Trophoblast cell (in vitro differentiated cells and primary cell): Measurements from ENCODE around the gene FASLG.

Source experiments
- DNase-seq, 2 donors: peaks; one replicate each; pipeline ENCODE4 v3.0.0-alpha.2; 2016
- H2AFZ ChIP-seq: 2 replicates; pipeline ENCODE4 v1.6.1; 2013; ENCODE audit warnings: low read length, moderate library complexity, mild to moderate bottlenecking; ENCODE audit not compliant: insufficient read depth, poor library complexity
- H2AK5ac ChIP-seq: 2 replicates; pipeline ENCODE4 v1.6.1; 2013; ENCODE audit warnings: mild to moderate bottlenecking, low read length
- H2BK120ac ChIP-seq: 2 replicates; pipeline ENCODE4 v1.6.1; 2013; ENCODE audit warnings: low read length, mild to moderate bottlenecking, moderate library complexity; ENCODE audit not compliant: insufficient read depth, poor library complexity
- H2BK12ac ChIP-seq: 2 replicates; pipeline ENCODE4 v1.6.1; 2013; ENCODE audit warnings: mild to moderate bottlenecking, low read length, moderate library complexity
- H2BK5ac ChIP-seq: 2 replicates; pipeline ENCODE4 v1.6.1; 2013; ENCODE audit warnings: low read length, low read depth, moderate library complexity, mild to moderate bottlenecking; ENCODE audit not compliant: poor library complexity
- H3K14ac ChIP-seq: 2 replicates; pipeline ENCODE4 v1.6.1; 2013; ENCODE audit warnings: mild to moderate bottlenecking, low read length
- H3K18ac ChIP-seq: 2 replicates; pipeline ENCODE4 v1.6.1; 2013; ENCODE audit warnings: mild to moderate bottlenecking, low read length
- H3K23ac ChIP-seq: 2 replicates; pipeline ENCODE4 v1.6.1; 2013; ENCODE audit warnings: low read length
- H3K27ac ChIP-seq: 2 replicates; pipeline ENCODE4 v1.5.1; 2013; ENCODE audit warnings: low read depth, mild to moderate bottlenecking, inconsistent platforms, low read length, moderate library complexity
- H3K27me3 ChIP-seq: 2 replicates; pipeline ENCODE4 v1.6.1; 2013; ENCODE audit warnings: inconsistent platforms, mild to moderate bottlenecking, low read length, moderate library complexity; ENCODE audit not compliant: insufficient read depth
- H3K36me3 ChIP-seq, 2 experiments: 1 replicate in 1 of 2; 2 replicates in 1 of 2; pipeline ENCODE4 v1.6.1; 2013; ENCODE audit warnings: low read length in 2 of 2, mild to moderate bottlenecking in 2 of 2, moderate library complexity in 1 of 2; ENCODE audit not compliant: insufficient read depth in 2 of 2, control insufficient read depth in 1 of 2
- H3K4ac ChIP-seq: 2 replicates; pipeline ENCODE4 v1.6.1; 2013; ENCODE audit warnings: low read depth, mild to moderate bottlenecking, low read length, moderate library complexity
- H3K4me1 ChIP-seq, 2 experiments: 1 replicate in 1 of 2; 2 replicates in 1 of 2; pipeline ENCODE4 v1.6.1; 2013; ENCODE audit warnings: low read length in 2 of 2, mild to moderate bottlenecking in 2 of 2, moderate library complexity in 1 of 2; ENCODE audit not compliant: insufficient read depth in 2 of 2, control insufficient read depth in 1 of 2
- H3K4me2 ChIP-seq: 2 replicates; pipeline ENCODE4 v1.6.1; 2013; ENCODE audit warnings: inconsistent platforms, mild to moderate bottlenecking, low read length, moderate library complexity
- H3K4me3 ChIP-seq: 2 replicates; pipeline ENCODE4 v1.5.1; 2013; ENCODE audit warnings: mild to moderate bottlenecking, low read depth, low read length, inconsistent platforms
- H3K79me1 ChIP-seq: one replicate; pipeline ENCODE4 v1.6.1; 2013; ENCODE audit warnings: low read length
- H3K79me2 ChIP-seq: 2 replicates; pipeline ENCODE4 v1.6.1; 2013; ENCODE audit warnings: low read length, mild to moderate bottlenecking; ENCODE audit not compliant: control insufficient read depth, insufficient read depth, poor library complexity
- H3K9ac ChIP-seq: 2 replicates; pipeline ENCODE4 v1.6.1; 2013; ENCODE audit warnings: mild to moderate bottlenecking, low read length
- H3K9me3 ChIP-seq: 2 replicates; pipeline ENCODE4 v1.6.1; 2013; ENCODE audit warnings: low read depth, mild to moderate bottlenecking, control low read depth, inconsistent platforms, low read length; ENCODE audit not compliant: insufficient read depth
- H4K12ac ChIP-seq: 2 replicates; pipeline ENCODE4 v1.6.1; 2013; ENCODE audit warnings: low read depth, mild to moderate bottlenecking, low read length, moderate library complexity
- H4K8ac ChIP-seq: 2 replicates; pipeline ENCODE4 v1.6.1; 2013; ENCODE audit warnings: low read depth, mild to moderate bottlenecking, low read length, moderate library complexity
- H4K91ac ChIP-seq: one replicate; pipeline ENCODE4 v1.6.1; 2013; ENCODE audit warnings: low read depth, mild to moderate bottlenecking, low read length, moderate library complexity
- WGBS: extraction: QIAGEN DNeasy Blood & Tissue Kit; methylation state at CpG from one replicate; pipeline ENCODE4 v1.1.7; 2013; ENCODE audit warnings: missing lambda C conversion rate; ENCODE audit not compliant: insufficient read length, insufficient coverage; ENCODE audit errors: extremely low coverage; 5-methylcytosine and 5-hydroxymethylcytosine counted together

The FASLG gene

GRCh38 chr1:172623748-172624147 lies 35.2 kb upstream of the FASLG start:
- DNase-seq = no peak
- Histone ChIP-seq H3K14ac (no peak overlapping the region), H3K36me3 (peaks cover 2 to 4% of the 10 kb centered on the region in 2 experiments), H4K8ac (no peak overlapping the region), H3K4me2 (no peak overlapping the region), H3K18ac (no peak overlapping the region), H2AFZ (no peak overlapping the region), H3K9me3 (peaks cover 7% of the 10 kb centered on the region), H4K12ac (no peak overlapping the region), H3K79me2 (no peaks in the 10 kb centered on the region), H2BK120ac (no peak overlapping the region), H3K27me3 (no peaks in the 10 kb centered on the region), H3K4ac (no peak overlapping the region), H3K4me1 (peaks cover 0 to 3% of the 10 kb centered on the region in 2 experiments), H2AK5ac (no peak overlapping the region), H3K27ac (no peak overlapping the region), H2BK12ac (no peak overlapping the region), H3K4me3 (no peak overlapping the region), H3K79me1 (peaks cover 3% of the 10 kb centered on the region), H4K91ac (no peak overlapping the region), H2BK5ac (no peak overlapping the region), H3K23ac (no peak overlapping the region), H3K9ac (no peak overlapping the region)
- no CpG with 5 or more reads among the region's 3 CpGs for WGBS

DNA sequence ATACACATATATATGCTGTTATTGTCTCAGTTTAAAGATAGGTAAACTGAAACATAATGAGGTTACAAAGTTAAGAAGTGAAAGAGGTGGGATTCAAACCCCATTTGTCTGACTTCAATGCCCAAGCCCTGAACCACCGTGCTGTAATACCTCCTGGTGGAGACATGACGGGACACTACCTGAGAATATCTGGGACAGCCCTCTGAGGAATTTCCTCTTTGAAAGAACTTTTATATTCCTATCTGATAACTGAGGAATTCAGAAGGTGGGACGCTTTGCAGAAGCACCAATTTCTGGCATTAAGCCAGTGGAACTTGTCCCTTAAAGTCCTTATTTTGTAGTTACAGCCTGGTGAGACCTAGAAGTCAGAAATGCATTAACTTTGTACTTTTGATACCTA lies 32.1 kb upstream of the FASLG start:
- Histone ChIP-seq H2BK12ac (no peak overlapping the region), H4K8ac (no peak overlapping the region), H4K12ac (no peak overlapping the region), H3K9me3 (peaks cover 4% of the 10 kb centered on the region), H3K27ac (no peak overlapping the region), H3K23ac (no peak overlapping the region), H4K91ac (no peak overlapping the region), H2AFZ (no peak overlapping the region), H3K4me2 (no peak overlapping the region), H2BK5ac (no peak overlapping the region), H3K4me3 (no peak overlapping the region), H2AK5ac (no peak overlapping the region), H3K4me1 (peaks cover 0 to 3% of the 10 kb centered on the region in 2 experiments), H3K79me2 (no peaks in the 10 kb centered on the region), H3K9ac (no peak overlapping the region), H3K36me3 (no peaks in the 10 kb centered on the region), H3K18ac (no peak overlapping the region), H2BK120ac (no peak overlapping the region), H3K27me3 (no peaks in the 10 kb centered on the region), H3K14ac (no peak overlapping the region), H3K79me1 (peaks cover 2% of the 10 kb centered on the region), H3K4ac (no peak overlapping the region)
- peak in 1 of 2 donors; percentile 27 for DNase-seq
- whole genome bisulfite sequencing = no CpG with 5 or more reads among the region's 3 CpGs

DNA sequence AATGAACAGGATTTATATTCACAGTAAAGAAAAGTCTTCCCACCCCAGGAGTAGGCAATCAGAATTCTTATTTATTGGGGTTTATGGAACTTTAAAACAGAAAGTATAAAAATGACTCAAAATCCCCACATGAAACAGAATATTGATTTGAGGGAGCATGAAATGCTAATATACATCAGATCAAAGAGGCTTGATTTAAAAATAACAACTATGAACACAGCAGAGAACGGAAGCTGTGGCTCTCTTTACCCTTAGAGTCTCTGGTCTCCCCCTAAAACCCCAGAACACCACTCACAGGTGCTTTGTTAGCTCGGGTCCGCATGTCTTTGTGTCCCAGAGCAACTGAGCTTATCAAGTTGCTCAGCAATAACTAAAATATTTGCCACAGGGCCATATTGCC lies 31.2 kb upstream of the FASLG start:
- H2BK12ac ChIP-seq = peak overlapping the region; percentile 83
- no peak for DNase-seq
- peak overlapping the region; percentile 43 for H4K8ac ChIP-seq
- H3K9ac ChIP-seq = no peak overlapping the region
- no peak overlapping the region for H3K4ac ChIP-seq
- H2BK5ac ChIP-seq = no peak overlapping the region
- no peak overlapping the region for H3K27ac ChIP-seq
- no CpG with 5 or more reads among the region's 3 CpGs for WGBS
- no peak overlapping the region for H4K91ac ChIP-seq
- no peak overlapping the region for H3K4me3 ChIP-seq
- no peaks in the 10 kb centered on the region for H3K36me3 ChIP-seq
- no peak overlapping the region for H2AFZ ChIP-seq
- no peaks in the 10 kb centered on the region for H3K27me3 ChIP-seq
- no peaks in the 10 kb centered on the region for H3K79me2 ChIP-seq
- no peak overlapping the region for H3K14ac ChIP-seq
- no peak overlapping the region for H2BK120ac ChIP-seq
- H3K79me1 ChIP-seq = peaks cover 2% of the 10 kb centered on the region
- no peak overlapping the region for H3K18ac ChIP-seq
- no peak overlapping the region for H3K23ac ChIP-seq
- peaks cover 0 to 3% of the 10 kb centered on the region in 2 experiments for H3K4me1 ChIP-seq
- H2AK5ac ChIP-seq = no peak overlapping the region
- no peak overlapping the region for H4K12ac ChIP-seq
- peaks cover 5% of the 10 kb centered on the region for H3K9me3 ChIP-seq
- H3K4me2 ChIP-seq = no peak overlapping the region

DNA sequence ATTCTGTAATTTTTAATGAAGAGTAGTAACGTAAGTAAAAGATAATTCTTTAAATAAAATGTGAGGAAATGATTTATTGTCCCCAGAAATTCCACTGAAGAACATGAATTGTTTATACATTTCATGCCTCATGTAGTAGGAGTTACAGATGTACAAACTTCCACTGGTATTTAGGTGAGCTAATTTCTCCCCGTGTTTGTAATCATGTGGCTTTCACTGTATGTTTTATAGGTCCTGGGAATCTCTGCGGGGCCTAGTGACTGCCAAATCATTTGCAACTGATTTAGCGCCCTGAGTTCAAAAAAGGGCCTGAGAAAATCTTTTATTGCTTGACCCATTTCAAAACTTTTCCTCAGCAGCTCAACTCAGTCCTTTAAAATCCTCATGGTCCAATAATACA lies 30.5 kb upstream of the FASLG start:
- Histone ChIP-seq H3K23ac (no peak overlapping the region), H3K4me2 (no peak overlapping the region), H3K4ac (no peak overlapping the region), H2BK12ac (peak overlapping the region; percentile 16), H3K79me2 (no peaks in the 10 kb centered on the region), H3K27me3 (no peaks in the 10 kb centered on the region), H2BK5ac (no peak overlapping the region), H4K12ac (no peak overlapping the region), H2AFZ (no peak overlapping the region), H3K36me3 (no peaks in the 10 kb centered on the region), H4K91ac (no peak overlapping the region), H3K14ac (no peak overlapping the region), H4K8ac (no peak overlapping the region), H3K9ac (no peak overlapping the region), H3K4me3 (no peak overlapping the region), H3K27ac (no peak overlapping the region), H3K18ac (no peak overlapping the region), H3K9me3 (peaks cover 5% of the 10 kb centered on the region), H3K4me1 (peaks cover 0 to 3% of the 10 kb centered on the region in 2 experiments), H2AK5ac (no peak overlapping the region), H2BK120ac (no peak overlapping the region), H3K79me1 (peaks cover 2% of the 10 kb centered on the region)
- DNase-seq = no peak
- 100% methylated on average over 1 of the region's 4 CpGs for WGBS
